Spleen (tissue), 11 donors: Measurements from ENCODE around the gene PAPPA2. TPM values are rescaled to one million over a fixed set of nuclear protein-coding genes. Genes with fewer than 3 reads are reported as not detected.

Source experiments
- DNase-seq: peaks from one replicate; pipeline ENCODE4 v3.0.0-alpha.2; 2020
- H3K27ac ChIP-seq, 8 donors: fragments of 200-600 bp; sonication (generic) in 7 of 8; 1 replicate in 4 of 8; 2 replicates in 4 of 8; pipeline versions ENCODE4 v1.5.0 to v1.8.0; 2016 to 2021; ENCODE audit warnings: inconsistent platforms in 4 of 8, mild to moderate bottlenecking in 4 of 8, moderate library complexity in 1 of 8
- H3K27me3 ChIP-seq, 7 donors: fragments of 200-600 bp; sonication (generic) in 6 of 7; replicated peaks in 1 of 7; 1 replicate in 4 of 7; 2 replicates in 3 of 7; pipeline versions ENCODE4 v1.5.0 to v1.8.0; 2016 to 2021; ENCODE audit warnings: inconsistent platforms in 3 of 7, mild to moderate bottlenecking in 1 of 7
- H3K36me3 ChIP-seq, 6 donors: fragments of 200-600 bp; sonication (generic) in 5 of 6; 1 replicate in 4 of 6; 2 replicates in 2 of 6; pipeline versions ENCODE4 v1.5.0 to v1.8.0; 2016 to 2021; ENCODE audit warnings: inconsistent platforms in 2 of 6
- H3K4me1 ChIP-seq, 6 donors: fragments of 200-600 bp; sonication (generic) in 5 of 6; 1 replicate in 3 of 6; 2 replicates in 3 of 6; pipeline versions ENCODE4 v1.5.0 to v1.8.0; 2016 to 2021; ENCODE audit warnings: inconsistent platforms in 3 of 6
- H3K4me3 ChIP-seq, 8 donors: fragments of 200-600 bp; sonication (generic) in 7 of 8; 1 replicate in 4 of 8; 2 replicates in 4 of 8; pipeline versions ENCODE4 v1.5.0 to v1.8.0; 2016 to 2021; ENCODE audit warnings: inconsistent platforms in 4 of 8, mild to moderate bottlenecking in 4 of 8, moderate library complexity in 2 of 8
- H3K9me3 ChIP-seq, 8 donors: fragments of 200-600 bp; sonication (generic) in 7 of 8; 1 replicate in 4 of 8; 2 replicates in 4 of 8; pipeline versions ENCODE4 v1.5.0 to v1.8.0; 2016 to 2021; ENCODE audit warnings: inconsistent platforms in 4 of 8
- POLR2A ChIP-seq, 3 donors: fragments of 450-650 bp; IDR thresholded peaks; one replicate each; pipeline ENCODE4 v1.5.1; 2017; ENCODE audit warnings: antibody characterized with exemption in 3 of 3, mild to moderate bottlenecking in 1 of 3
- POLR2AphosphoS5 ChIP-seq, 3 donors: sonication (generic); formaldehyde crosslinking; IDR thresholded peaks; one replicate each; pipeline ENCODE4 v1.5.1; 2017; ENCODE audit warnings: antibody characterized with exemption in 3 of 3
- WGBS, 5 donors: extraction: QIAGEN DNeasy Blood & Tissue Kit in 3 of 5; methylation state at CpG; one replicate each; pipeline versions ENCODE4 v1.1.5 to v1.1.7; 2013 to 2018; 5-methylcytosine and 5-hydroxymethylcytosine counted together
- intact Hi-C: fragments of 100-400 bp; cut with DNase I; formaldehyde crosslinking; loops from one replicate; pipeline ENCODE4 v1.15.0; 2023; ENCODE audit warnings: low total_unique reads
- polyA plus RNA-seq, 3 donors: library from polyadenylated mRNA; stranded (reverse); fragments of 200-250 nt; gene quantifications; one replicate each; pipeline ENCODE4 v1.2.1, GENCODE V29; 2013
- total RNA-seq, 7 donors: library from RNA; depleted of rRNA in 3 of 7; stranded (reverse); fragments of >200 nt in 3 of 7; fragmentation: NEBNext Ultra II Directional in 4 of 7; extraction: Animal tissue kit (Norgen Biotek cat#: 25700) in 4 of 7; gene quantifications; one replicate each; pipeline versions ENCODE4 v1.1.0 to v1.2.1, GENCODE V29; 2016 to 2021
- TF ChIP-seq, protein P1 (sequence below), 11 experiments: fragments of 200-600 bp in 7 of 11; fragments of 450-650 bp in 4 of 11; sonication (generic) in 4 of 11; IDR thresholded peaks in 8 of 11; conservative IDR thresholded peaks in 3 of 11; 1 replicate in 7 of 11; 2 replicates in 4 of 11; pipeline versions ENCODE4 v1.4.0 to v1.8.0; 2016 to 2021; ENCODE audit warnings: antibody characterized with exemption in 11 of 11, inconsistent platforms in 4 of 11, mild to moderate bottlenecking in 1 of 11
- donor health status: healthy with polysubstance abuse.
- donor health status: DM: no; HTN: no; CAD: no; lungs with moderate emphysema.
- donor health status: DM: no; HTN: no; CAD: no.
- donor health status: Bipolar disorder and iron deficiency.
- donor health status: healthy.
- donor health status: DM: no; HTN: no; CAD: no.
- donor health status: DM: yes; HTN: yes; CAD: no.

PAPPA2 gene
- total and polyA plus RNA-seq, 10 donors: 0.02 to 0.76 (median 0.06) TPM; not detected in 3

DNA sequence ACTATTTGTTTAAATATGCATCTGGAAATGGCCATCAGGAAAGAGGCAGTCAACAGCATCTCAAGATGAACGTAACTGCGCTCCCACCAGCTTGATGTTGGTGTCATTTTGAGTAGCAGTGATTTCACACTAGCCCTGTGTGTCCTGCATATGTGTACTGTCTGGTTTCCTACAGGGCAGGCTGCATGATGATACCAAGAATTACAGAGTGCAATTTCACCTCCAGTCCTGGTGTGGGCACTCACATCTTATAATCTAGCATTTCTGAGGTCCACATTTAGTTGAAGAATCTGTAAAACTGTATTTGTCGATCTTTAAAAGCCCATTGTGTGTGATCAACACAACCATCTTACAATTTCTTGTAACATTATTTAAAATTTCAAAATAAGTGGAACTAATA, 336.4 kb downstream of the PAPPA2 start:
- H3K4me3 ChIP-seq: no peak overlapping the region
- WGBS, 5 donors: 87 to 95% (median 88%) methylated on average over 3 of the region's 3 CpGs
- H3K36me3 ChIP-seq: no peaks in the 10 kb centered on the region
- no peak overlapping the region for H3K27ac ChIP-seq
- no peaks in the 10 kb centered on the region for H3K4me1 ChIP-seq
- no peaks in the 10 kb centered on the region for H3K9me3 ChIP-seq
- DNase-seq: no peak
- no peaks in the 10 kb centered on the region for H3K27me3 ChIP-seq
- TF ChIP-seq, protein P1, sequence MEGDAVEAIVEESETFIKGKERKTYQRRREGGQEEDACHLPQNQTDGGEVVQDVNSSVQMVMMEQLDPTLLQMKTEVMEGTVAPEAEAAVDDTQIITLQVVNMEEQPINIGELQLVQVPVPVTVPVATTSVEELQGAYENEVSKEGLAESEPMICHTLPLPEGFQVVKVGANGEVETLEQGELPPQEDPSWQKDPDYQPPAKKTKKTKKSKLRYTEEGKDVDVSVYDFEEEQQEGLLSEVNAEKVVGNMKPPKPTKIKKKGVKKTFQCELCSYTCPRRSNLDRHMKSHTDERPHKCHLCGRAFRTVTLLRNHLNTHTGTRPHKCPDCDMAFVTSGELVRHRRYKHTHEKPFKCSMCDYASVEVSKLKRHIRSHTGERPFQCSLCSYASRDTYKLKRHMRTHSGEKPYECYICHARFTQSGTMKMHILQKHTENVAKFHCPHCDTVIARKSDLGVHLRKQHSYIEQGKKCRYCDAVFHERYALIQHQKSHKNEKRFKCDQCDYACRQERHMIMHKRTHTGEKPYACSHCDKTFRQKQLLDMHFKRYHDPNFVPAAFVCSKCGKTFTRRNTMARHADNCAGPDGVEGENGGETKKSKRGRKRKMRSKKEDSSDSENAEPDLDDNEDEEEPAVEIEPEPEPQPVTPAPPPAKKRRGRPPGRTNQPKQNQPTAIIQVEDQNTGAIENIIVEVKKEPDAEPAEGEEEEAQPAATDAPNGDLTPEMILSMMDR (IDR thresholded peaks at IDR 0.05 in 8 of 11, conservative IDR thresholded peaks at IDR 0.05 in 3 of 11): no peak
- no peak for TF ChIP-seq POLR2A (IDR thresholded peaks at IDR 0.05)
- TF ChIP-seq POLR2AphosphoS5 (IDR thresholded peaks at IDR 0.05): no peak
- intact Hi-C loops: no loop called here

DNA sequence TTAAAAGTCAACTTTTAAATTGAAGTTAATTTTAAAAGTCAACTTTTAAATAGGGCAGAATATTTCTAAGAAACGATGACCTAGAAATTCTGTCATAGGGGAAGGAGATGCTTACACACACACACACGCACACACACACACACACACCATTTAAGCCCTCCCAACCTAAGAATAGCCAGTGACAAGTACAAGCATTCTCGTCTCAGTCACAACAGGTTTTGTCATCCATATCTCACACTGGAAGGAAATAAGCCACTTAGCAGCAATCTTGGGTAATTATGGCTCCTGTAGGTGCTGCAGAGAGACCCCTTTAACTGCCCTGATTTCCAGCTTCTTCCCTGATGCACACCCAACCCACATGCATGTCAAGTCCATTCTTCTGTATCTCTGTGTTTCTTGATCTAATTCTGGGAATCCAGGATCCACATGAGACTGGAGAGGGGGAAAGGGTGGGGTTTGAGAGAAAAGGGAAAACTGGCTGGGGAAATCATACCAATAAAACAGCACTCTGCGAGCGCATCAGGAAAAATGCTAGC, 338.1 kb downstream of the PAPPA2 start:
- WGBS, 5 donors: 61 to 76% (median 73%) methylated on average over 5 of the region's 5 CpGs
- DNase-seq: no peak
- H3K36me3 ChIP-seq: no peaks in the 10 kb centered on the region
- intact Hi-C loops: no loop called here
- TF ChIP-seq POLR2A (IDR thresholded peaks at IDR 0.05): no peak
- TF ChIP-seq, protein P1 (IDR thresholded peaks at IDR 0.05 in 8 of 11, conservative IDR thresholded peaks at IDR 0.05 in 3 of 11): no peak
- no peak for TF ChIP-seq POLR2AphosphoS5 (IDR thresholded peaks at IDR 0.05)
- no peak overlapping the region for H3K4me3 ChIP-seq
- no peaks in the 10 kb centered on the region for H3K4me1 ChIP-seq
- no peaks in the 10 kb centered on the region for H3K9me3 ChIP-seq
- no peaks in the 10 kb centered on the region for H3K27me3 ChIP-seq
- no peak overlapping the region for H3K27ac ChIP-seq

DNA sequence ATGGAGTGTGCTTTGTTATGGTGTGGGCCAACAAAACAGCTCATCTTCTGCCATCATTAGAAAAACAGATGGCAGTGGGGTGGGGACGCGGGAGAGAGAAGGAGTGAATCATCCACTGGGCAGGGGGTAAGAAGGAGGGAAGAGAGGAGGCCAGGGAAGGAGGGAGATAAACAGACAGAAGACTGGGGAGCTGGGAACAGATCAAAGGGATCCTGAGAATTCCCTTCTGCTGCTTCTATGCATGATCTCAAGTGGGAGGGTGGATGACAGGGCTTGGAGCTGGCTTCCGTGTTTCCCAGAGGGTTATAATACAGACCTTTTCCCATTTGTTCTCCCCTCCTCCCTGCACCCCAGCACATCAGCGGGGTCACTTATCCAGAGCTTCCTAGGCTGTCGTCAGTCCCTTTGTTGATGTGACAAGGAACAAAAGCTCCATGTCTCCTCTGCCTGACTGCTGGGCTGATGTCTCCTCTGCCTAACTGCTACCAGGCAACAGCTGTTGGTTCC, 338.6 kb downstream of the PAPPA2 start:
- Histone ChIP-seq H3K4me1 (no peaks in the 10 kb centered on the region), H3K27ac (no peak overlapping the region), H3K9me3 (no peaks in the 10 kb centered on the region), H3K27me3 (no peaks in the 10 kb centered on the region), H3K4me3 (no peak overlapping the region), H3K36me3 (no peaks in the 10 kb centered on the region)
- 21 to 28% (median 25%) methylated on average over 5 of the region's 5 CpGs for WGBS, 5 donors
- intact Hi-C loops: no loop called here
- DNase-seq: no peak
- TF ChIP-seq, protein P1 (IDR thresholded peaks at IDR 0.05 in 8 of 11, conservative IDR thresholded peaks at IDR 0.05 in 3 of 11): no peak
- TF ChIP-seq POLR2A (IDR thresholded peaks at IDR 0.05) (no peak), POLR2AphosphoS5 (IDR thresholded peaks at IDR 0.05) (no peak)

DNA sequence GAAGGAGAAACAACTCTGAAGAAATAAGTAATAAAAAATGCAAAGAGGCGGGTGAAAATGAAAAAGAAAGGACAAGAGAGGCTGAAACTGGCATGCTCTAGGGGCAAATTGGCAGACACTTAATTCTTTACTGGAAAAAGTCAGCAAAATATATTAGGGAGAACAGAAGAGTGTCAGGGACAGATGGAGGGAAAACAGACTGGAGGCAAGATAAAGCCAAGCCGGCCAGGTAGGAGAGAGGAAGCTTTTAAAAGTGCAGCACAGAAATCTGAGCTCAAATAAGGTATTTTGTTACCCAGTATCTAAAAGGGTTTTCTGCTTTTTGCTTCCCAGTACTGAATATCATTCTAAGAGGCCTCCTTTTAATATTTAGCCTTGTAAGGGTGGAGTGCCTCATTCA, 339.3 kb downstream of the PAPPA2 start:
- no peak for DNase-seq
- Histone ChIP-seq H3K36me3 (no peaks in the 10 kb centered on the region), H3K4me3 (no peak overlapping the region), H3K27ac (no peak overlapping the region), H3K4me1 (no peaks in the 10 kb centered on the region), H3K9me3 (no peaks in the 10 kb centered on the region), H3K27me3 (no peaks in the 10 kb centered on the region)
- 75 to 80% (median 78%) methylated on average over 2 of the region's 2 CpGs for WGBS, 5 donors
- TF ChIP-seq, protein P1 (IDR thresholded peaks at IDR 0.05 in 8 of 11, conservative IDR thresholded peaks at IDR 0.05 in 3 of 11): no peak
- TF ChIP-seq POLR2AphosphoS5 (IDR thresholded peaks at IDR 0.05) (no peak), POLR2A (IDR thresholded peaks at IDR 0.05) (no peak)
- intact Hi-C loops: no loop called here
